Sigmoid colon (tissue), 3 donors: Measurements from ENCODE around the gene PGPEP1.

Source experiments
- POLR2A ChIP-seq, 2 donors: fragments of 450-650 bp; IDR thresholded peaks; one replicate each; pipeline ENCODE4 v1.6.1; 2016; ENCODE audit warnings: antibody characterized with exemption in 2 of 2, mild to moderate bottlenecking in 2 of 2, moderate library complexity in 2 of 2
- TF ChIP-seq, protein P1 (sequence below), 4 experiments: fragments of 450-650 bp in 3 of 4; fragments of 200-600 bp in 1 of 4; IDR thresholded peaks; one replicate each; pipeline ENCODE4 v1.5.1; 2016 to 2019; ENCODE audit warnings: antibody characterized with exemption in 4 of 4, mild to moderate bottlenecking in 3 of 4, moderate library complexity in 2 of 4

GRCh38 chr19:18384775-18385174, 44.4 kb downstream of the PGPEP1 start:
- TF ChIP-seq, protein P1, sequence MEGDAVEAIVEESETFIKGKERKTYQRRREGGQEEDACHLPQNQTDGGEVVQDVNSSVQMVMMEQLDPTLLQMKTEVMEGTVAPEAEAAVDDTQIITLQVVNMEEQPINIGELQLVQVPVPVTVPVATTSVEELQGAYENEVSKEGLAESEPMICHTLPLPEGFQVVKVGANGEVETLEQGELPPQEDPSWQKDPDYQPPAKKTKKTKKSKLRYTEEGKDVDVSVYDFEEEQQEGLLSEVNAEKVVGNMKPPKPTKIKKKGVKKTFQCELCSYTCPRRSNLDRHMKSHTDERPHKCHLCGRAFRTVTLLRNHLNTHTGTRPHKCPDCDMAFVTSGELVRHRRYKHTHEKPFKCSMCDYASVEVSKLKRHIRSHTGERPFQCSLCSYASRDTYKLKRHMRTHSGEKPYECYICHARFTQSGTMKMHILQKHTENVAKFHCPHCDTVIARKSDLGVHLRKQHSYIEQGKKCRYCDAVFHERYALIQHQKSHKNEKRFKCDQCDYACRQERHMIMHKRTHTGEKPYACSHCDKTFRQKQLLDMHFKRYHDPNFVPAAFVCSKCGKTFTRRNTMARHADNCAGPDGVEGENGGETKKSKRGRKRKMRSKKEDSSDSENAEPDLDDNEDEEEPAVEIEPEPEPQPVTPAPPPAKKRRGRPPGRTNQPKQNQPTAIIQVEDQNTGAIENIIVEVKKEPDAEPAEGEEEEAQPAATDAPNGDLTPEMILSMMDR (IDR thresholded peaks at IDR 0.05) = no peak
- TF ChIP-seq POLR2A (IDR thresholded peaks at IDR 0.05) = no peak
